ENCODE results near the gene XPO1.
"Not testable (repeated sequence)": the region's sequence is repeated elsewhere in the genome, so short reads cannot be mapped to it uniquely, and the experiment has no call there.

The XPO1 gene, protein sequence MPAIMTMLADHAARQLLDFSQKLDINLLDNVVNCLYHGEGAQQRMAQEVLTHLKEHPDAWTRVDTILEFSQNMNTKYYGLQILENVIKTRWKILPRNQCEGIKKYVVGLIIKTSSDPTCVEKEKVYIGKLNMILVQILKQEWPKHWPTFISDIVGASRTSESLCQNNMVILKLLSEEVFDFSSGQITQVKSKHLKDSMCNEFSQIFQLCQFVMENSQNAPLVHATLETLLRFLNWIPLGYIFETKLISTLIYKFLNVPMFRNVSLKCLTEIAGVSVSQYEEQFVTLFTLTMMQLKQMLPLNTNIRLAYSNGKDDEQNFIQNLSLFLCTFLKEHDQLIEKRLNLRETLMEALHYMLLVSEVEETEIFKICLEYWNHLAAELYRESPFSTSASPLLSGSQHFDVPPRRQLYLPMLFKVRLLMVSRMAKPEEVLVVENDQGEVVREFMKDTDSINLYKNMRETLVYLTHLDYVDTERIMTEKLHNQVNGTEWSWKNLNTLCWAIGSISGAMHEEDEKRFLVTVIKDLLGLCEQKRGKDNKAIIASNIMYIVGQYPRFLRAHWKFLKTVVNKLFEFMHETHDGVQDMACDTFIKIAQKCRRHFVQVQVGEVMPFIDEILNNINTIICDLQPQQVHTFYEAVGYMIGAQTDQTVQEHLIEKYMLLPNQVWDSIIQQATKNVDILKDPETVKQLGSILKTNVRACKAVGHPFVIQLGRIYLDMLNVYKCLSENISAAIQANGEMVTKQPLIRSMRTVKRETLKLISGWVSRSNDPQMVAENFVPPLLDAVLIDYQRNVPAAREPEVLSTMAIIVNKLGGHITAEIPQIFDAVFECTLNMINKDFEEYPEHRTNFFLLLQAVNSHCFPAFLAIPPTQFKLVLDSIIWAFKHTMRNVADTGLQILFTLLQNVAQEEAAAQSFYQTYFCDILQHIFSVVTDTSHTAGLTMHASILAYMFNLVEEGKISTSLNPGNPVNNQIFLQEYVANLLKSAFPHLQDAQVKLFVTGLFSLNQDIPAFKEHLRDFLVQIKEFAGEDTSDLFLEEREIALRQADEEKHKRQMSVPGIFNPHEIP (N-terminal part only)

DNA sequence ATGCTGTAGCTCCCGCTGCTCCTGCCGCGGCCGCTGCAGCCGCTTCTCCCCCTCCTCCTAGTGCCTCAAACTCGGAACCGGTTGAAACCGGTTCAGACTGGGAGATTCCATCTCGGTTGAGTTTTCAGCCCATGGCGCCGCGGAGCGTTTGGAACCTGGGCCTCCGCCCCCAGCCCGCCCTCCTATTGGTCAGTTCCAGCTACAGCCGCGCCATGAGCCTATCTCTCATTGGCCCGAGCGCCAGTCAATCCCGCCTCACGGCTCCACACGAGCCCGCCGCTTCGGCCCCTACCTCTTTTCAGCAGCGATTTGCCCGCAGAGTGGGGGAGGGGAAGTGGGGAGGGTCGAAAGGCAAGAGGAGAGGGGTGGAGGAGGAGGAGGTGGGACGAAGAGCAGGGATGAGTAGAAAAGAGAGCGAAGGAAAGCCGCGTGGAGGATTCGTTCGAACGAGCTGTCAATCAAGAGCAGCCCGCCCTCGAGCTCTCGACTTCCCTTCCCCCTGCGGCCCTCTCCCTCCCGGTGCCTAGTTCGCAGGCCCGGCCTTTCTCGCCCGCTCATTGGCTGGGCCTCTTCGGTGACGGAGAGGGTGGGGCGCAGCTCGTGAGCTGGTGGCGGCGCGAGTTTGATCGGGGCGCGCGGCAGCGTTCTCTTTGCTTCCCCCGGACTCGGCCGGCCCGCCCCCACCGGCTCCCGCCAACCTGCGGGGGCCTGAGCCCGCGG is at the start of gene XPO1:
TSS of gene XPO1 (minus strand) at position 157 of the 720 bp plus-strand sequence. CDS start 4,459 bp downstream, outside the sequence.
- Histone ChIP-seq H3K36me3 (replicated peaks) (peaks cover 14% of the 10 kb centered on the region), H3K9me3 (no peaks in the 10 kb centered on the region), H3K4me3 (peak within 1 kb of the TSS; percentile 77), H3K4me1 (peaks cover 29% of the 10 kb centered on the region), H3K27me3 (ENCODE audit: low read depth) (no peaks in the 10 kb centered on the region)
- in situ Hi-C loops (cut with MboI; ENCODE audit: low sequenced_read_pairs) = loop anchor here (10.0 kb wide), 1 partner anchor 126 kb away; no protein-coding TSS in a partner anchor
- peak; percentile 99 to 100 for DNase-seq (ENCODE audit: low spot score in 2 of 2)

DNA sequence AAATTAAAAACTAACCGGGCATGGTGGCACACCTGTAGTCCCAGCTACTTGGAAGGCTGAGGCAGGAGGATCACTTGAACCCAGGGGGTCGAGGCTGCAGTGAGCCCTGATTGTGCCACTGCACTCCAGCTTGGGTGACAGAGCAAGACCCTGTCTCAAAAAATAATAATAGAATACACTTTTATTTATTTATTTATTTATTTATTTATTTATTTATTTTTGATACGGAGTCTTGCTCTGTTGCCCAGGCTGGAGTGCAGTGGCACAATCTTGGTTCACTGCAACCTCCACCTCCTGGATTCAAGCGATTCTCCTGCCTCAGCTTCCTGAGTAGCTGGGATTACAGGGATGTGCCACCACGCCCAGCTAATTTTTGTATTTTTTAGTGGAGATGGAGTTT is 48.8 kb upstream of the XPO1 start:
- DNase-seq (ENCODE audit: low spot score in 2 of 2); H3K36me3 ChIP-seq (replicated peaks); H3K4me3 ChIP-seq; H3K27me3 ChIP-seq (ENCODE audit: low read depth); in situ Hi-C loops (cut with MboI; ENCODE audit: low sequenced_read_pairs); H3K9me3 ChIP-seq: not testable (repeated sequence)
- peaks cover 12% of the 10 kb centered on the region for H3K4me1 ChIP-seq

DNA sequence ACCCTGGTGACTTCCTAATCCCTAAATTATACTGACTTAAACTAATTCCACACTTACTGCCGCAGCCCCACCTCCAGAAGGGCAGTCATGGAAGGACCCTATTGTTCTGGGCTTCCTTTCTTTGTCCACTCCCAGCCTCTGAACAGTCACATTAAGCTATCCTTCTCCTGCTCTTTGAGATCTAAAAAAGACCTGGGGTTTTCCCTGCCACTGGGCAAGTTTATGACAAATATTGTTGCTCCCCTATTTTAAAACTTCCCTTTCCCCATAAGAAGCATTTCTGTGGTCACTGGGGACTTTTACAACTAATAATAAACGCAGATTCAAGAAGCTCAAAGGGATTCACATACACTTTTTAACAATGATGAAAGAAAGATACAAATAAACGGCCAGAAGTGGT is 47.2 kb upstream of the XPO1 start:
- Histone ChIP-seq H3K4me3 (no peak overlapping the region), H3K36me3 (replicated peaks) (no peaks in the 10 kb centered on the region), H3K27me3 (ENCODE audit: low read depth) (no peaks in the 10 kb centered on the region), H3K9me3 (no peaks in the 10 kb centered on the region), H3K4me1 (peaks cover 15% of the 10 kb centered on the region)
- peak; percentile 61 to 67 for DNase-seq (ENCODE audit: low spot score in 2 of 2)
- in situ Hi-C loops (cut with MboI; ENCODE audit: low sequenced_read_pairs) = no loop called here

DNA sequence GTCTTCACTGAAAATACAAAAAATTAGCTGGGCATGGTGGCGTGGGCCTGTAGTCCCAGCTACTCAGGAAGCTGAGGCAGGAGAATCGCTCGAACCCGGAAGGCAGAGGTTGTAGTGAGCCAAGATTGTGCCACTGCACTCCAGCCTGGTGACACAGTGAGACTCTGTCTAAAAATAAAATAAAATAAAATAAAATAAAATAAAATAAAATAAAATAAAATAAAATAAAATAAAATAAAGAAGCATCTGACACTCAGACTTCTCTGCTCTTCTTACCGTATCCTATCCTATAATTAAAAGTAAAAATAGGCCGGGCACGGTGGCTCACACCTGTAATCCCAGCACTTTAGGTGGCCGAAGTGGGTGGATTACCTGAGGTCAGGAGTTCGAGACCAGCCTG is 46.2 kb upstream of the XPO1 start:
- H3K27me3 ChIP-seq (ENCODE audit: low read depth); H3K36me3 ChIP-seq (replicated peaks); H3K9me3 ChIP-seq; H3K4me3 ChIP-seq; in situ Hi-C loops (cut with MboI; ENCODE audit: low sequenced_read_pairs); DNase-seq (ENCODE audit: low spot score in 2 of 2): not testable (repeated sequence)
- H3K4me1 ChIP-seq = peaks cover 15% of the 10 kb centered on the region

DNA sequence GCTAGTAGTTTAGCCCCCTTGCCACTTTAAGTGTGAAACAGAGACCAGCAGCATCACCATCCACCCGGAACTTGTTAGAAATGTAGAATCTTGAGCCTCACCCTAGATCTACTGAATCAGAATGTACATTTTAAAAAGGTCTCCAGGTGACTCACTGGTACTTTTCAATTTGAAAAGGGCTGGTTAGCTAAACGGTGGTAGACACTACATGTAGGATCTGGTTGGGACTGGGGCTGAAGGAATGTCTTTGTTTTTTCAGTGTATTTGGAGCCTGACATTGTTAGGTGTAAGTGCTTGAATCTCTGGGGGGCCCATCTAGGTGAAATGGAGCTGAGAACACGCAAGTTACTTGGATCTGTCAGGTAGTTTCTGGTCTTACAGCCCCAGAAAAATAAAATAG is 44.0 kb upstream of the XPO1 start:
- no peak for DNase-seq (ENCODE audit: low spot score in 2 of 2)
- peaks cover 15% of the 10 kb centered on the region for H3K4me1 ChIP-seq
- H3K27me3 ChIP-seq (ENCODE audit: low read depth) = no peaks in the 10 kb centered on the region
- H3K9me3 ChIP-seq = no peaks in the 10 kb centered on the region
- no peak overlapping the region for H3K4me3 ChIP-seq
- in situ Hi-C loops (cut with MboI; ENCODE audit: low sequenced_read_pairs) = no loop called here
- no peaks in the 10 kb centered on the region for H3K36me3 ChIP-seq (replicated peaks)

DNA sequence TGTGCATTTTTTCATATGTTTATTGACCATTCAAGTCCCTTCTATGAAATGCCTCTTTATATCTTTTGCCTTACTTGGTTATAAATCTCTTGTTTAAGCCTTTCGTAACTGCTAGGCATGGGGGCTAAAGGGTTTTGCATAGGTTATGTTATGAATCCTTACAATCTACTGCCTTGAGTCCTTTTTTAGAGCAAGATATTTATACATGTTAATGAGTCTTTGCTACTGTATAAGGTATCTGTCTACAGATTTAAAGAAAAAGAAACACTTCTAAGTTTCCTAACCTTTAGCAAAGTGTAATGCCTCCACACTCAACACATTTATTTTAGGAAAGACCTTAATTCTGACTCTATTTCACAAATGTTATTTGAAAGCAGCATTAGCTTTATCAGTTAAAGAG is 43.6 kb upstream of the XPO1 start:
- Histone ChIP-seq H3K4me1 (peaks cover 15% of the 10 kb centered on the region), H3K27me3 (ENCODE audit: low read depth) (no peaks in the 10 kb centered on the region), H3K4me3 (no peak overlapping the region), H3K9me3 (no peaks in the 10 kb centered on the region), H3K36me3 (replicated peaks) (no peaks in the 10 kb centered on the region)
- DNase-seq (ENCODE audit: low spot score in 2 of 2) = no peak
- in situ Hi-C loops (cut with MboI; ENCODE audit: low sequenced_read_pairs) = no loop called here

DNA sequence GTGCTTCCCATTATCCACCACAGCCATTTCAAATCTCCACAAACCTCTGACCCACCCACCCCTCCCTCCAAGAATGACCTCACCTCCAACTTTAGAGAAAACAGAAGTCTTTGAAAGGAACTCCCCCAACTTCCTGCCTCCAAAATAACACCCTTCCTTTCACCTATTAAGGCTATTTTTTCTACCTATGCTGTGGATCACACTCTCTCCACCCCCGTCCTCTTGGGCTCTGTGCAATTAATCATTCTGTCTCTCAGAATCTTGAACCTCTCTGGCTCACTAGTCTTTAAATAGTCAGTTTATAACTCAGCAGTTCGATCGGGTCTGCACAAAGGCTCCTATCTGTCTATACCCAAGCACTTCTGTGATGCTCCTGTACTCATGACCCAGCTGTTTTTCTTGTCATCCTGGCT is 37.3 kb upstream of the XPO1 start:
- in situ Hi-C loops (cut with MboI; ENCODE audit: low sequenced_read_pairs) = no loop called here
- Histone ChIP-seq H3K36me3 (replicated peaks) (no peaks in the 10 kb centered on the region), H3K9me3 (no peaks in the 10 kb centered on the region), H3K4me3 (no peak overlapping the region), H3K4me1 (no peaks in the 10 kb centered on the region), H3K27me3 (ENCODE audit: low read depth) (no peaks in the 10 kb centered on the region)
- DNase-seq (ENCODE audit: low spot score in 2 of 2) = no peak

DNA sequence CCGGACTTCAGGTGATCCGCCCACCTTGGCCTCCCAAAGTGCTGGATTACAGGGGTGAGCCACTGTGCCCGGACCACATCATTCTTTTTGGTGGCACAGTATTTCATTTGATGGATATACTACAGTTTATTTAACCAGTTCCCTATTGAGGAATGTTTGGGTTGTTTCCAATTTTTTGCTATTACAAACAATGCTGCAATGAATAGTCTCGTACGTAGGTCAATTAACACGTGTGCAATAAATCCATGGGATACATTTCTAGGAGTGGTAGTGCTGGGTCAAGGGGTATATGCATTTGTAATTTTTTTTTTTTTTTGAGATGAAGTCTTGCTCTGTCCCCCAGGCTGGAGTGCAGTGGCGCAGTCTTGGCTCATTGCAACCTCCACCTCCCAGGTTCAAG is 28.4 kb upstream of the XPO1 start:
- no peak for DNase-seq (ENCODE audit: low spot score in 2 of 2)
- Histone ChIP-seq H3K4me1 (peaks cover 13% of the 10 kb centered on the region), H3K4me3 (no peak overlapping the region), H3K27me3 (ENCODE audit: low read depth) (no peaks in the 10 kb centered on the region), H3K9me3 (no peaks in the 10 kb centered on the region), H3K36me3 (replicated peaks) (no peaks in the 10 kb centered on the region)
- in situ Hi-C loops (cut with MboI; ENCODE audit: low sequenced_read_pairs) = no loop called here

DNA sequence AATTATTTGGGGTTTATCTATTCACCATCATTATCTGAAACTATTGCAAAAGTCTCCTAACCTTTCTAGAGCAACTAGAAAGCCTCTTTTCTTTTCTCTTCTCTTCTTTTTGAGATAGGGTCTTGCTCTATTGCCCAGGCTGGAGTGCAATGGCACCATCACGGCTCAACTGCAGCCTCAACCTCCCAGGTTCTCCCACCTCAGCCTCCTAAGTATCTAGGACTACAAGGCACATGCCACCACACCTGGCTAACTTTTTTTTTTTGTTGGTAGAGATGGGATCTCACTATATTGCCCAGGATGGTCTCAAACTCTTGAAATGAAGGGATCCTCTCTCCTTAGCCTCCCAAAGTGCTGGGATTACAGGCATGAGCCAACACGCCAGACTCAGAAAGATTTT is 24.5 kb upstream of the XPO1 start:
- Histone ChIP-seq H3K4me3 (no peak overlapping the region), H3K27me3 (ENCODE audit: low read depth) (no peaks in the 10 kb centered on the region), H3K4me1 (peaks cover 10% of the 10 kb centered on the region), H3K9me3 (no peaks in the 10 kb centered on the region), H3K36me3 (replicated peaks) (no peaks in the 10 kb centered on the region)
- no peak for DNase-seq (ENCODE audit: low spot score in 2 of 2)
- in situ Hi-C loops (cut with MboI; ENCODE audit: low sequenced_read_pairs) = no loop called here

DNA sequence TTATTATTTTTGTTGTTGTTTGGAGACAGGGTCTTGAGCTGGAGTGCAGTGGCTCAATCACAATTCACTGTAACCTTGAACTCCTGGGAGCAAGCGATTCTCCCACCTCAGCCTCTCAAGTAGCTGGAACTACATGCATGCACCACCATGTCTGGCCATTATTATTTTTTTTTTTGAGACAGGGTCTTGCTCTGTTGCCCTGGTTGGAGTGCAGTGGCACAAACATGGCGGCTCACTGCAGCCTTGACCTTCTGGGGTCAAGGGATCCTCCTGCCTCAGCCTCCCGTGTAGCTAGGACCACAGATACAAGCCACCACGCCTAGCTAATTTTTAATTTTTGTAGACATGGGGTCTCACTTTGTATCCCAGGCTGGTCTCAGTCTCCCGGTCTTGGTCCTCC is 20.0 kb upstream of the XPO1 start:
- DNase-seq (ENCODE audit: low spot score in 2 of 2) = no peak
- Histone ChIP-seq H3K27me3 (ENCODE audit: low read depth) (no peaks in the 10 kb centered on the region), H3K36me3 (replicated peaks) (no peaks in the 10 kb centered on the region), H3K4me1 (no peaks in the 10 kb centered on the region), H3K9me3 (no peaks in the 10 kb centered on the region), H3K4me3 (no peak overlapping the region)
- in situ Hi-C loops (cut with MboI; ENCODE audit: low sequenced_read_pairs) = no loop called here

DNA sequence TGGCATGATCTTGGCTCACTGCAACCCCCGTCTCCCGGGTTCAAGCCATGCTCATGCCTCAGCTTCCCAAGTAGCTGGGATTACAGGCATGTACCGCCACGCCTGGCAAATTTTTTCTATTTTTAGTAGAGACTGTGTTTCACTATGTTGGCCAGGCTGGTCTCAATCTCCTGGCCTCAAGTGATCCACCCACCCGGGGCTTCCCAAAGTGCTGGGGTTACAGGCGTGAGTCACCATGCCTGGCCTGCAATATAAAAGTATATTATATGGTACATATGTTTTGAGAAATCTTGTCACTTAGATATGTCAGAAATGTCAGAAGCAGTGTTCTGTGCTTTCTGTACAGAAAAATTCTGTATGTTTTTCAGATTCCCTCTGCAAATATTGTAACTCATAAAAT is 19.2 kb upstream of the XPO1 start:
- Histone ChIP-seq H3K4me3 (no peak overlapping the region), H3K4me1 (no peaks in the 10 kb centered on the region), H3K36me3 (replicated peaks) (no peaks in the 10 kb centered on the region), H3K27me3 (ENCODE audit: low read depth) (no peaks in the 10 kb centered on the region), H3K9me3 (no peaks in the 10 kb centered on the region)
- no peak for DNase-seq (ENCODE audit: low spot score in 2 of 2)
- in situ Hi-C loops (cut with MboI; ENCODE audit: low sequenced_read_pairs) = no loop called here

DNA sequence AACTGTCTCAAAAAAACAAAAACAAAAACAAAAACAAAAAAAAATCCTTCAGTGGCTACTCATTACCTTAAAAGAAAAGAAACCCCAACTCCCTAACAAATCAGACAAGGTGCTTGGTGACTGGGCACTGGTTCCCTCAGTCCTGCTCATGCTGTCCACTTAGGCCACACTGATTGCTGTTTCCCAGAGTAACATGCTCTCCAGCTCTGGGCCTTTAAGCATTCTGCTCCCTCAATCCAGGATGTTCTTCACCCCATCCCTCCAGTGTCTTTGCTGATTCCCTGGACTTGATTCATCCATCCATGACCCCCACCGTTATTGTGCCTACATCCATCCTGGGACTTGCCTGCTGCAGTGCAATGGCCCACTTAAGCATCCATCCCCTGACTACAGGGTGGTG is 16.4 kb upstream of the XPO1 start:
- no peaks in the 10 kb centered on the region for H3K9me3 ChIP-seq
- in situ Hi-C loops (cut with MboI; ENCODE audit: low sequenced_read_pairs) = no loop called here
- H3K4me3 ChIP-seq = no peak overlapping the region

DNA sequence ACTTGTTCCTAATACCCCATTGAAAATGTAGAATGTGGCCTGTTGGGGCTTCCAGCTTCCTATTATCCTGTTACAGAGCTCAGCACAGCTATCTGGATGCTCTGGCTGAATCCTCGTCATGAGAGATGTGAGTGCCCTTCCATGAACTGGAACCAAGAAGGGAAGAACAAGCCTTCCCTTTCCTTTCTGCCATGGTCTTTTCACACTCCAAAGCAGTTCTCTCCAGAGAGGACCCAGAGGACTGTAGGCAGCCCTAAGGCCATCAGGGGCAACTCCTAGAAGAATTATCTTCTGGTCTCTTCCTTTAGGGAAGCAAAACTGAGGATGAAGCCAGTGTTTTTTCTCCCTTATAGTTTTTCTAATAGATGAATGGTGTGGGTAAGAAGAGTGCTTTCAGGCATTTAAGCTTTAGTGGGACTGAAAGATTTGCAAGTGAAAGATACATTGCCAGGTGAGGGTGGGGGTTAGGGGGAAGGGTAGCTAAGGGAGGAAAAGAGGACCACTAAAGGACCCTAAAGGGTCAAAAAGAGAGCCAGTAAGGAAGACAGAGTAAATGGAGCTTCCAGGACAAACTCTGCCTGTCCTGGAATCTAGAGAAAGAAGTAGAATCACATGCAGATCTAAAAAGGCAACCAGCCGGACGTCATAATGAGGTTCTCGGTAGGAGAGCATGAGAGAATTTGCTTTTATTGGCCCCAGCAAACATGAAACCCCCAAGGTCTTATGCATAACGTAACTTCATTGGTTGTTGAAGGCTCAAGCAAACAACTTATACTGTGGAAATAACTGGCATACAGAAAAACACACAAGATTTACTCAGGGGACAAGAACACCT is 12.4 kb upstream of the XPO1 start:
- H3K27me3 ChIP-seq (ENCODE audit: low read depth) = no peaks in the 10 kb centered on the region
- no peaks in the 10 kb centered on the region for H3K4me1 ChIP-seq
- in situ Hi-C loops (cut with MboI; ENCODE audit: low sequenced_read_pairs) = no loop called here
- H3K4me3 ChIP-seq = no peak overlapping the region
- no peaks in the 10 kb centered on the region for H3K36me3 ChIP-seq (replicated peaks)
- no peak for DNase-seq (ENCODE audit: low spot score in 2 of 2)
- H3K9me3 ChIP-seq = no peaks in the 10 kb centered on the region

More for the DNA sequence above, 16.4 kb upstream of the XPO1 start:
- Histone ChIP-seq H3K27me3 (ENCODE audit: low read depth) (no peaks in the 10 kb centered on the region), H3K4me1 (no peaks in the 10 kb centered on the region), H3K36me3 (replicated peaks) (no peaks in the 10 kb centered on the region)
- no peak for DNase-seq (ENCODE audit: low spot score in 2 of 2)

Data from HAP-1 (cell line).